Colonic mucosa (tissue), 4 donors: ENCODE measurements around the gene ITGA1. TPM values are rescaled to one million over a fixed set of nuclear protein-coding genes. Genes with fewer than 3 reads are reported as not detected.

ENCODE experiments used
- DNase-seq: peaks from one replicate; pipeline ENCODE4 v3.0.0-alpha.2; 2020
- H3K27ac ChIP-seq: fragments of 200-600 bp; one replicate; pipeline ENCODE4 v1.8.0; 2021
- H3K27me3 ChIP-seq: fragments of 200-600 bp; one replicate; pipeline ENCODE4 v1.8.0; 2021
- H3K36me3 ChIP-seq: fragments of 200-600 bp; one replicate; pipeline ENCODE4 v1.8.0; 2021
- H3K4me1 ChIP-seq: fragments of 200-600 bp; one replicate; pipeline ENCODE4 v1.8.0; 2021; ENCODE audit warnings: mild to moderate bottlenecking
- H3K4me3 ChIP-seq: fragments of 200-600 bp; one replicate; pipeline ENCODE4 v1.8.0; 2021
- H3K9ac ChIP-seq, 2 donors: one replicate each; pipeline ENCODE4 v1.7.0; 2013; ENCODE audit warnings: control low read depth in 2 of 2, low read depth in 2 of 2, low read length in 2 of 2
- H3K9me3 ChIP-seq: fragments of 200-600 bp; one replicate; pipeline ENCODE4 v1.8.0; 2021
- intact Hi-C: fragments of 100-400 bp; cut with DNase I; formaldehyde crosslinking; loops from one replicate; pipeline ENCODE4 v1.14.1; 2022
- total RNA-seq, 2 donors: library from RNA; stranded (reverse); fragmentation: NEBNext Ultra II Directional in 1 of 2; extraction: Animal tissue kit (Norgen Biotek cat#: 25700) in 1 of 2; gene quantifications; one replicate each; pipeline ENCODE4 v1.2.1, GENCODE V29; 2021
- TF ChIP-seq, protein P1 (sequence below): fragments of 200-600 bp; IDR thresholded peaks from one replicate; pipeline ENCODE4 v1.8.0; 2022; ENCODE audit warnings: antibody characterized with exemption, mild to moderate bottlenecking
- donor health status: healthy.
- donor health status: DM: no; HTN: no; CAD: no.
- donor health status: DM: no; HTN: no; CAD: no.

Gene ITGA1
- total RNA-seq, result 10 to 100 TPM; 19.2 to 52.5 TPM

DNA sequence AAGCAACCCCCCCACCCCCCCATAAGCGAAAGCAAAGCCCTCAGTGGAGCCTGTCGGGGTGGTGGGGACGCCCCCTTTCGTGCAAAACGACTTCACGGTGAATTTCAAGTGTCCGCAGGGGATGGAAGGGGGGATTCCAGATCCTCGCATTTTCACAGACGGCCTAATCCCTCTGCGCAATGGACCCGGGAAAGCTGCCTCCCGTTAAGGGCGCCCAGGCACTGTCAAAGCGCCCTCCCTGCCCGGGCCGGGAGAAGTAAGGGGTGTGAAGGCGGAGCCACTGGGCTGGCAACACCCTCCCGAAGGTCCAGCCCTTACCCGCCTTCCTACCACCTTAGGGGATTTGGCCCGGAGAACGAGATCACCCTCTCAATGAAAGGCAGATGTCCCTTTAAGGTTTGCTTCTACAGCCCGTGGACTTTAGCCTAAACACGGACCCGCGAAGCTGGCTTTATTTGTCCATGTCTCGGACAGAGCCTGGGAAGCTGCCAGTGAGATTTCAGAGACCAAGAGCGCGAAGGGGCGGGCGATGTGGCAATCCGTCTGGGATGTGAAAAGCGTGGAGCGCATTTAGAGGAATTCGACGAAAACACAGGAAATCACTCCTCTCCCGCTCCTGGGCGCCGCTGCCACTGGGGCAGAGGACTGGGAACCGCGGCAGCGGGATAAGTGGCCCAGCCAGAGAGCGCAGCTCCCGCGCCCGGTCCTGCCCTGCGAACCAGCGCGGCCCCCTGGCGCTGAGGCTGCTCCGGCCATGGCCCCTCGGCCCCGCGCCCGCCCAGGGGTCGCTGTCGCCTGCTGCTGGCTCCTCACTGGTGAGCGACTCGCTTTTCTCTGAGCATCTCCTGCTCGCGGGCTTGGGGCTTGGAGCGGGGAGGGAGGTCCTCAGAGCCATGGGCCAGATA, at the start of gene ITGA1, which contains the start of gene PELO:
Gene ITGA1 (plus strand): TSS at position 317 of the 905 bp plus-strand sequence. CDS start 438 bp downstream, at position 755.
Gene PELO (plus strand): TSS at position 317 of the 905 bp plus-strand sequence. CDS start 12,479 bp downstream, outside the sequence.
- H3K27ac ChIP-seq, result peak within 1 kb of the TSS; percentile 97
- H3K27me3 ChIP-seq, result no peaks in the 10 kb centered on the region
- no peaks in the 10 kb centered on the region for H3K36me3 ChIP-seq
- peak; percentile 86 for DNase-seq
- intact Hi-C loops, result loop anchor here (2.0 to 10.0 kb wide), 2 partner anchors 127 to 307 kb away; no protein-coding TSS in a partner anchor
- no peaks in the 10 kb centered on the region for H3K9me3 ChIP-seq
- peak within 1 kb of the TSS; percentile 74 for H3K4me3 ChIP-seq
- TF ChIP-seq, protein P1, sequence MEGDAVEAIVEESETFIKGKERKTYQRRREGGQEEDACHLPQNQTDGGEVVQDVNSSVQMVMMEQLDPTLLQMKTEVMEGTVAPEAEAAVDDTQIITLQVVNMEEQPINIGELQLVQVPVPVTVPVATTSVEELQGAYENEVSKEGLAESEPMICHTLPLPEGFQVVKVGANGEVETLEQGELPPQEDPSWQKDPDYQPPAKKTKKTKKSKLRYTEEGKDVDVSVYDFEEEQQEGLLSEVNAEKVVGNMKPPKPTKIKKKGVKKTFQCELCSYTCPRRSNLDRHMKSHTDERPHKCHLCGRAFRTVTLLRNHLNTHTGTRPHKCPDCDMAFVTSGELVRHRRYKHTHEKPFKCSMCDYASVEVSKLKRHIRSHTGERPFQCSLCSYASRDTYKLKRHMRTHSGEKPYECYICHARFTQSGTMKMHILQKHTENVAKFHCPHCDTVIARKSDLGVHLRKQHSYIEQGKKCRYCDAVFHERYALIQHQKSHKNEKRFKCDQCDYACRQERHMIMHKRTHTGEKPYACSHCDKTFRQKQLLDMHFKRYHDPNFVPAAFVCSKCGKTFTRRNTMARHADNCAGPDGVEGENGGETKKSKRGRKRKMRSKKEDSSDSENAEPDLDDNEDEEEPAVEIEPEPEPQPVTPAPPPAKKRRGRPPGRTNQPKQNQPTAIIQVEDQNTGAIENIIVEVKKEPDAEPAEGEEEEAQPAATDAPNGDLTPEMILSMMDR, result peak; percentile 30
- peaks cover 4% of the 10 kb centered on the region for H3K4me1 ChIP-seq
- H3K9ac ChIP-seq, result peak within 1 kb of the TSS; percentile 74 to 84

DNA sequence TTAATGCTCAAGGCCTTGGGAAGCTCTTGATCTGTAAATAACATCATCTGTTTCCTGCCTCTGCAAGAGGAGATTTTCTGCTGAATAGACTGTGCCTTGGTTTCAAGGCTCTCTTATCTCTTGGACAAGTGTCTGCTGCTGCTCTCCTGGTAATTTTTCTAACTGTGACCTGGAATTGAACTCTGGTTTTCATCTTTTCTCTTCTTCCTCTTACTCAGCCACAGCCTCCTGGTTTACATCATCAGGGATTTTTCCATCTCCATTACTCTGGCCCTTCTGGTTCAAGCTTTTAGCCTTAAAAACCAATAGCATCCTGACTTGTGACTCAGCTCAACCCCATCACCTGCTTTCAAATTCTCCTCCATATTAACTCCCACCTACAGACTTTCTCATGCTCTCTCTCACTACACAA, 49.6 kb upstream of the ITGA1 start:
- intact Hi-C loops, result no loop called here
- no peaks in the 10 kb centered on the region for H3K27me3 ChIP-seq
- no peak overlapping the region for H3K4me3 ChIP-seq
- H3K9me3 ChIP-seq, result no peaks in the 10 kb centered on the region
- H3K27ac ChIP-seq, result no peak overlapping the region
- DNase-seq, result no peak
- H3K4me1 ChIP-seq, result no peaks in the 10 kb centered on the region
- TF ChIP-seq, protein P1, result no peak
- no peaks in the 10 kb centered on the region for H3K36me3 ChIP-seq
- no peak overlapping the region for H3K9ac ChIP-seq

DNA sequence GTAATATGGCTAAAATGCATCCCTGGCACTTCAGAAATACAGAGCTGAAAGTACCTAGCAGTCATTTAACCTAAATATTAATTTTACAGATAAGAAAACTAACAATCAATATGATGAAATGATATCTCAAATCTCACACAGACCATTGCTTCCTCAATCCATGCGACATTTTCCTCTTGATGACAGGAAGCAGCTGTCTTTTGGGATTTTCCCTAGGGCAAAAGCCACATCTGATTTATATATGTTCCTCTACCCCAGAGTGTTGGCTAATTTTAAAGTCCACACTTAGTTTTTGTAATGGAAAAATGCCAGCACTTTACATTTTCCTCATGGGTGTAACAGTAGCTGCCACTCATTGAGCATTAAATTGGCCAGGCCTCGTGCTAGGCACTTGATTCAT, 47.7 kb upstream of the ITGA1 start:
- H3K36me3 ChIP-seq, result no peaks in the 10 kb centered on the region
- intact Hi-C loops, result no loop called here
- H3K4me1 ChIP-seq, result no peaks in the 10 kb centered on the region
- H3K9me3 ChIP-seq, result no peaks in the 10 kb centered on the region
- H3K9ac ChIP-seq, result no peak overlapping the region
- TF ChIP-seq, protein P1, result no peak
- H3K27ac ChIP-seq, result no peak overlapping the region
- no peak overlapping the region for H3K4me3 ChIP-seq
- no peaks in the 10 kb centered on the region for H3K27me3 ChIP-seq
- DNase-seq, result no peak

DNA sequence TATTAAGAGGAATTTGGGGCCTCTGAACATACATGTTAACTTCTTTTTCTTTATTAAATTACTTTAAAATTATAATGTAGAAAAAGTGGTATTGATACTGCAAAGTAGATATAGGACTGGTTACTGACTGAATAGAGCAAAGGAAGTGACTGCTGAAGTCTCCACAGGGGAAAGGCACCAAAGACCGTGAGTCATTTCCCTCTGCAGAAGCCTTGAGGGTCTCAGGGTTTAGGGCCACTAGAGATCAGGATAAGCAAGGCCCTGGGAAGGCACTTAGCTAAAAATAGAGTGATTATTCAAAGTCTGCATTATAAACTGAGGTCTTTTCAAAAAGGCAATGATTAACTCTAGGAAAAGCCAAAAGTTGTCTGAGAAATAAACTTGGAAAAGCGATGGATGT, 44.7 kb upstream of the ITGA1 start:
- H3K36me3 ChIP-seq, result no peaks in the 10 kb centered on the region
- no peak overlapping the region for H3K4me3 ChIP-seq
- DNase-seq, result no peak
- TF ChIP-seq, protein P1, result no peak
- H3K4me1 ChIP-seq, result no peaks in the 10 kb centered on the region
- intact Hi-C loops, result no loop called here
- H3K27me3 ChIP-seq, result no peaks in the 10 kb centered on the region
- H3K9ac ChIP-seq, result no peak overlapping the region
- no peaks in the 10 kb centered on the region for H3K9me3 ChIP-seq
- no peak overlapping the region for H3K27ac ChIP-seq

DNA sequence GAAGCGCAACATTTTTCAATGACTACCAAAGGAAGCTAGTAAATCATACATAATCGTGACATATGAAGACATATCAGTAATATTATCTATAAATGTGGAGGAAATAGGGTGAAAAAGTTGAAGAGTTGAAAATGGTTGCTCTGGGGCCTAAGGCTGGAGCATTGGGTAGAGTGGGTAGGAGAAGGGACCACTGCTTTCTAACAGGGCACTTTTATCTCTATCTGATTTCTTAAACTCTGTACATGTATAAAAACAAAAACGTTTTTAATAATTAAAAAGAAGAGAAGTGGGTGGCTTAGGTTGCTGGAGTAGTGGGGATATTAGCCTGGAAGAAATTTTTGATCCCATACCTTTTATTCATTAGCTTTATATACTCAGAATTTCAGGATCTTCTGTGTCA, 44.2 kb upstream of the ITGA1 start:
- no peak overlapping the region for H3K9ac ChIP-seq
- TF ChIP-seq, protein P1, result no peak
- no peak overlapping the region for H3K27ac ChIP-seq
- no peak for DNase-seq
- no peaks in the 10 kb centered on the region for H3K27me3 ChIP-seq
- H3K36me3 ChIP-seq, result no peaks in the 10 kb centered on the region
- no peaks in the 10 kb centered on the region for H3K9me3 ChIP-seq
- H3K4me1 ChIP-seq, result no peaks in the 10 kb centered on the region
- H3K4me3 ChIP-seq, result no peak overlapping the region
- intact Hi-C loops, result no loop called here
